DOHH2 (cell line): ENCODE data around the gene GIMAP7.

Source experiments
- EZH2phosphoT487 ChIP-seq: fragments of 200-600 bp; sonication (generic); IDR thresholded peaks from 2 replicates; pipeline ENCODE4 v1.6.1; 2017; ENCODE audit warnings: borderline replicate concordance, mild to moderate bottlenecking, antibody characterized with exemption, low read length, moderate library complexity, mixed read lengths
- TF ChIP-seq, protein P1 (sequence below): fragments of 200-600 bp; sonication (generic); IDR thresholded peaks from one replicate; pipeline ENCODE4 v1.5.1; 2014; ENCODE audit warnings: antibody characterized with exemption, mild to moderate bottlenecking, low read depth, low read length; ENCODE audit not compliant: poor library complexity, severe bottlenecking

GRCh38 chr7:150465414-150465813, 49.3 kb upstream of the GIMAP7 start:
- TF ChIP-seq, protein P1, sequence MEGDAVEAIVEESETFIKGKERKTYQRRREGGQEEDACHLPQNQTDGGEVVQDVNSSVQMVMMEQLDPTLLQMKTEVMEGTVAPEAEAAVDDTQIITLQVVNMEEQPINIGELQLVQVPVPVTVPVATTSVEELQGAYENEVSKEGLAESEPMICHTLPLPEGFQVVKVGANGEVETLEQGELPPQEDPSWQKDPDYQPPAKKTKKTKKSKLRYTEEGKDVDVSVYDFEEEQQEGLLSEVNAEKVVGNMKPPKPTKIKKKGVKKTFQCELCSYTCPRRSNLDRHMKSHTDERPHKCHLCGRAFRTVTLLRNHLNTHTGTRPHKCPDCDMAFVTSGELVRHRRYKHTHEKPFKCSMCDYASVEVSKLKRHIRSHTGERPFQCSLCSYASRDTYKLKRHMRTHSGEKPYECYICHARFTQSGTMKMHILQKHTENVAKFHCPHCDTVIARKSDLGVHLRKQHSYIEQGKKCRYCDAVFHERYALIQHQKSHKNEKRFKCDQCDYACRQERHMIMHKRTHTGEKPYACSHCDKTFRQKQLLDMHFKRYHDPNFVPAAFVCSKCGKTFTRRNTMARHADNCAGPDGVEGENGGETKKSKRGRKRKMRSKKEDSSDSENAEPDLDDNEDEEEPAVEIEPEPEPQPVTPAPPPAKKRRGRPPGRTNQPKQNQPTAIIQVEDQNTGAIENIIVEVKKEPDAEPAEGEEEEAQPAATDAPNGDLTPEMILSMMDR = no peak
- no peak for TF ChIP-seq EZH2phosphoT487
